Keratinocyte (primary cell): Measurements from ENCODE around the gene FLRT1. TPM values are rescaled to one million over a fixed set of nuclear protein-coding genes. Genes with fewer than 3 reads are reported as not detected.

Source experiments
- DNase-seq: peaks from one replicate; pipeline ENCODE4 v3.0.0-alpha.2; 2011; ENCODE audit warnings: low read depth, missing footprints, low spot score
- FAIRE-seq: peaks from 2 replicates; lab custom pipeline; 2011; peaks lifted over from hg19 to GRCh38; lab: Jason Lieb, UNC
- H2AFZ ChIP-seq: 2 replicates; pipeline ENCODE4 v1.6.0; 2012; ENCODE audit warnings: low read length, control low read depth, inconsistent platforms; ENCODE audit not compliant: control insufficient read depth
- H3K27ac ChIP-seq: 2 replicates; pipeline ENCODE4 v1.5.1; 2011; ENCODE audit warnings: low read length; ENCODE audit not compliant: control insufficient read depth, insufficient read depth
- H3K27me3 ChIP-seq: 3 replicates; pipeline ENCODE4 v1.6.0; 2011; ENCODE audit warnings: low read length; ENCODE audit not compliant: control insufficient read depth, insufficient read depth; ENCODE audit errors: extremely low read depth
- H3K36me3 ChIP-seq, 2 experiments: 2 replicates in 1 of 2; 3 replicates in 1 of 2; pipeline ENCODE4 v1.5.1; 2011; ENCODE audit warnings: low read length in 2 of 2, mild to moderate bottlenecking in 1 of 2; ENCODE audit not compliant: control insufficient read depth in 2 of 2, insufficient read depth in 2 of 2; ENCODE audit errors: extremely low read depth in 1 of 2
- H3K4me1 ChIP-seq: 3 replicates; pipeline ENCODE4 v1.5.1; 2011; ENCODE audit warnings: low read length; ENCODE audit not compliant: control insufficient read depth, insufficient read depth; ENCODE audit errors: extremely low read depth
- H3K4me2 ChIP-seq: 3 replicates; pipeline ENCODE4 v1.6.0; 2011; ENCODE audit warnings: low read depth, low read length; ENCODE audit not compliant: control insufficient read depth, insufficient read depth; ENCODE audit errors: extremely low read depth
- H3K4me3 ChIP-seq, 3 experiments: fragments of 200-600 bp in 1 of 3; sonication (generic) in 1 of 3; 2 replicates in 2 of 3; 3 replicates in 1 of 3; pipeline ENCODE4 v1.5.1; 2011 to 2016; ENCODE audit warnings: low read length in 3 of 3, mild to moderate bottlenecking in 3 of 3, control low read depth in 2 of 3, inconsistent platforms in 1 of 3, low read depth in 1 of 3, mixed read lengths in 1 of 3, mixed run types in 1 of 3, moderate library complexity in 1 of 3; ENCODE audit not compliant: control insufficient read depth in 2 of 3, insufficient read depth in 2 of 3; ENCODE audit errors: extremely low read depth in 1 of 3
- H3K79me2 ChIP-seq: 2 replicates; pipeline ENCODE4 v1.6.0; 2012; ENCODE audit warnings: low read length; ENCODE audit not compliant: control insufficient read depth, insufficient read depth
- H3K9ac ChIP-seq: 3 replicates; pipeline ENCODE4 v1.6.0; 2011; ENCODE audit warnings: low read length; ENCODE audit not compliant: control insufficient read depth, insufficient read depth; ENCODE audit errors: extremely low read depth
- H3K9me1 ChIP-seq: 3 replicates; pipeline ENCODE4 v1.6.0; 2011; ENCODE audit warnings: low read length; ENCODE audit not compliant: control insufficient read depth, insufficient read depth; ENCODE audit errors: extremely low read depth
- H3K9me3 ChIP-seq: 2 replicates; pipeline ENCODE4 v1.5.1; 2012; ENCODE audit warnings: low read depth, low read length; ENCODE audit not compliant: control insufficient read depth
- H4K20me1 ChIP-seq: 3 replicates; pipeline ENCODE4 v1.6.0; 2011; ENCODE audit warnings: low read length; ENCODE audit not compliant: control insufficient read depth, insufficient read depth; ENCODE audit errors: extremely low read depth
- CTCF ChIP-seq, 3 experiments: IDR thresholded peaks in 1 of 3; conservative IDR thresholded peaks in 1 of 3; optimal IDR thresholded peaks in 1 of 3; 2 replicates in 2 of 3; 3 replicates in 1 of 3; pipeline versions ENCODE3 to v1.5.1; 2011; ENCODE audit warnings: low read length in 3 of 3, mild to moderate bottlenecking in 3 of 3, moderate library complexity in 2 of 3, control low read depth in 1 of 3, inconsistent platforms in 1 of 3; ENCODE audit not compliant: insufficient read depth in 2 of 3; ENCODE audit errors: extremely low read depth in 1 of 3
- EZH2 ChIP-seq: IDR thresholded peaks from one replicate; pipeline ENCODE4 v1.6.1; 2012; ENCODE audit warnings: inconsistent platforms, mild to moderate bottlenecking, low read length, moderate library complexity
- dilution Hi-C: fragments of 300-500 bp; cut with MboI; formaldehyde crosslinking; loops from one replicate; pipeline ENCODE4 v1.7.0; 2020; ENCODE audit warnings: low sequenced_read_pairs; ENCODE audit not compliant: extremely low pct_ligation_motif_present
- polyA plus RNA-seq, 5 experiments: library from polyadenylated mRNA; depleted of rRNA in 3 of 5; stranded (reverse) in 3 of 5; stranded (forward) in 1 of 5; unstranded in 1 of 5; fragments of >200 nt; gene quantifications; 1 replicate in 1 of 5; 2 replicates in 3 of 5; 3 replicates in 1 of 5; pipeline versions ENCODE4 v1.2.1 to v1.2.3, GENCODE V29; 2011 to 2012; ENCODE audit warnings: missing spikeins in 2 of 5, low read depth in 1 of 5, low replicate concordance in 1 of 5

Gene FLRT1
- polyA plus RNA-seq, 1 donor (not counting 4 experiments of a cell fraction or from before 2014, with no cell fraction given) = not detected

- FAIRE-seq = no peak
- DNase-seq = no peak
- Histone ChIP-seq H3K9me3 (no peaks in the 10 kb centered on the region), H3K27ac (no peak overlapping the region), H3K36me3 (no peaks in the 10 kb centered on the region), H2AFZ (no peak overlapping the region), H3K79me2 (no peaks in the 10 kb centered on the region), H3K9ac (no peak overlapping the region), H3K4me2 (no peak overlapping the region), H3K27me3 (peaks cover 30% of the 10 kb centered on the region), H3K4me3 (no peak overlapping the region), H3K4me1 (peaks cover 5% of the 10 kb centered on the region), H3K9me1 (no peaks in the 10 kb centered on the region), H4K20me1 (peaks cover 3% of the 10 kb centered on the region)
- no peak for TF ChIP-seq CTCF (optimal IDR thresholded peaks at IDR 0.05 in 1 of 3, IDR thresholded peaks at IDR 0.05 in 1 of 3, conservative IDR thresholded peaks at IDR 0.05 in 1 of 3; ENCODE audit: extremely low read depth in 1 of 3, insufficient read depth in 2 of 3, low read length in 3 of 3)
- no peak for TF ChIP-seq EZH2
- dilution Hi-C loops = no loop called here
Observed at GRCh38 chr11:64084146-64084950, 48.6 kb downstream of the FLRT1 start.

GRCh38 chr11:64084951-64085710 is 49.4 kb downstream of the FLRT1 start:
- no peak overlapping the region for H3K4me3 ChIP-seq
- DNase-seq = no peak
- H3K27ac ChIP-seq = no peak overlapping the region
- H3K79me2 ChIP-seq = no peaks in the 10 kb centered on the region
- H4K20me1 ChIP-seq = peaks cover 3% of the 10 kb centered on the region
- no peak overlapping the region for H3K9ac ChIP-seq
- no peak overlapping the region for H2AFZ ChIP-seq
- H3K9me3 ChIP-seq = no peaks in the 10 kb centered on the region
- peaks cover 5% of the 10 kb centered on the region for H3K4me1 ChIP-seq
- dilution Hi-C loops = no loop called here
- H3K27me3 ChIP-seq = peaks cover 37% of the 10 kb centered on the region
- no peaks in the 10 kb centered on the region for H3K36me3 ChIP-seq
- no peak overlapping the region for H3K4me2 ChIP-seq
- TF ChIP-seq EZH2 = no peak
- TF ChIP-seq CTCF (optimal IDR thresholded peaks at IDR 0.05 in 1 of 3, IDR thresholded peaks at IDR 0.05 in 1 of 3, conservative IDR thresholded peaks at IDR 0.05 in 1 of 3; ENCODE audit: extremely low read depth in 1 of 3, insufficient read depth in 2 of 3, low read length in 3 of 3) = no peak
- FAIRE-seq = no peak
- no peaks in the 10 kb centered on the region for H3K9me1 ChIP-seq

Other genes starting within 250 kb of the FLRT1 start
- gene SPINDOC, start 222.5 kb upstream of the FLRT1 start, polyA plus RNA-seq = 7.8 to 9.8 TPM (median 8.1 TPM) in 3 replicates
- gene MARK2, start 196.8 kb upstream of the FLRT1 start, polyA plus RNA-seq = 18.6 to 35.2 TPM (median 20.8 TPM) in 3 replicates
- 0.35 to 0.62 TPM (median 0.46 TPM) in 3 replicates for gene RCOR2, start 118.8 kb upstream of the FLRT1 start, polyA plus RNA-seq
- gene NAA40, start 96.9 kb upstream of the FLRT1 start, polyA plus RNA-seq = 8.9 to 23.2 TPM (median 13.5 TPM) in 3 replicates
- 159 to 308 TPM (median 242 TPM) in 3 replicates for gene COX8A, start 61.3 kb upstream of the FLRT1 start, polyA plus RNA-seq
- 106 to 201 TPM (median 143 TPM) in 3 replicates for gene OTUB1, start 49.5 kb upstream of the FLRT1 start, polyA plus RNA-seq
- gene MACROD1, start 130.2 kb downstream of the FLRT1 start, polyA plus RNA-seq = 2.7 to 6.7 TPM (median 4.6 TPM) in 3 replicates
- 157 to 215 TPM (median 206 TPM) in 3 replicates for gene STIP1, start 150.2 kb downstream of the FLRT1 start, polyA plus RNA-seq
- 0.26 to 1.9 TPM (median 0.98 TPM) in 3 replicates for gene FERMT3, start 170.8 kb downstream of the FLRT1 start, polyA plus RNA-seq
- 15.5 to 20.3 TPM (median 18.3 TPM) in 3 replicates for gene TRPT1, start 190.3 kb downstream of the FLRT1 start, polyA plus RNA-seq
- 22.6 to 55.6 TPM (median 31.1 TPM) in 3 replicates for gene NUDT22, start 190.3 kb downstream of the FLRT1 start, polyA plus RNA-seq
- gene DNAJC4, start 194.6 kb downstream of the FLRT1 start, polyA plus RNA-seq = 10.1 to 24.7 TPM (median 12.2 TPM) in 3 replicates
- 9.7 to 23.3 TPM (median 10.0 TPM) in 3 replicates for gene VEGFB, start 198.7 kb downstream of the FLRT1 start, polyA plus RNA-seq
- 40.3 to 57.7 TPM (median 51.9 TPM) in 3 replicates for gene FKBP2, start 205.2 kb downstream of the FLRT1 start, polyA plus RNA-seq
- gene PPP1R14B, start 211.0 kb downstream of the FLRT1 start, polyA plus RNA-seq = 182 to 254 TPM (median 208 TPM) in 3 replicates
- 32.5 to 46.9 TPM (median 42.0 TPM) in 3 replicates for gene PLCB3, start 215.6 kb downstream of the FLRT1 start, polyA plus RNA-seq
- 58.3 to 86.9 TPM (median 61.2 TPM) in 3 replicates for gene BAD, start 248.7 kb downstream of the FLRT1 start, polyA plus RNA-seq
- gene GPR137, start 249.9 kb downstream of the FLRT1 start, polyA plus RNA-seq = 6.6 to 11.7 TPM (median 9.8 TPM) in 3 replicates